Measurements from ENCODE around the gene JKAMP. TPM values are rescaled to one million over a fixed set of nuclear protein-coding genes. Genes with fewer than 3 reads are reported as not detected.
A peak's percentile ranks its signal among the peaks of the same experiment; 100 is the strongest.

The JKAMP gene
- total RNA-seq, 4 donors from 2014 or later = 17.8 to 47.4 (median 40.2) TPM

DNA sequence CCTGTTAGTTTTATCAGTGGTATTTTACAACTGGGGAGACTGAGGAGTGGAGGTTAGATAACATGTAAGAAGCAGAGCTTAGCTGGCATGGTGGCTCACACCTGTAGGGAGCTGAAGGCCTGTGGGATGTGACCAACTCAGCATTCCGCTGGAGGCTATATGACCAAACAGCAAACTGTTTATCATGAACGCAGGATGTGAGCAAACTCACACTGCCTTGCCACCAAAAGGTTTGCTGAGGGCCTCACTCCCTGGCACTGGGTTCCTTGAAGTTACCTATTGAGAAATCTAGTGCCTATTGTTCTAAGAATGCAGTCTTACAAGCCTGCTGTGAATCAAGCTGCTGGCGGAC, 23.4 kb downstream of the JKAMP start:
- no peak overlapping the region for H3K27ac ChIP-seq
- no peak overlapping the region for H3K4me3 ChIP-seq
- intact Hi-C loops (cut with DNase I) = no loop called here
- 82 to 90% methylated on average over 2 to 3 of the region's 3 CpGs for WGBS, 2 donors
- peaks cover 0 to 15% (median 0%) of the 10 kb centered on the region in 3 donors for H3K36me3 ChIP-seq
- no peaks in the 10 kb centered on the region for H3K9me3 ChIP-seq
- TF ChIP-seq, protein P1, sequence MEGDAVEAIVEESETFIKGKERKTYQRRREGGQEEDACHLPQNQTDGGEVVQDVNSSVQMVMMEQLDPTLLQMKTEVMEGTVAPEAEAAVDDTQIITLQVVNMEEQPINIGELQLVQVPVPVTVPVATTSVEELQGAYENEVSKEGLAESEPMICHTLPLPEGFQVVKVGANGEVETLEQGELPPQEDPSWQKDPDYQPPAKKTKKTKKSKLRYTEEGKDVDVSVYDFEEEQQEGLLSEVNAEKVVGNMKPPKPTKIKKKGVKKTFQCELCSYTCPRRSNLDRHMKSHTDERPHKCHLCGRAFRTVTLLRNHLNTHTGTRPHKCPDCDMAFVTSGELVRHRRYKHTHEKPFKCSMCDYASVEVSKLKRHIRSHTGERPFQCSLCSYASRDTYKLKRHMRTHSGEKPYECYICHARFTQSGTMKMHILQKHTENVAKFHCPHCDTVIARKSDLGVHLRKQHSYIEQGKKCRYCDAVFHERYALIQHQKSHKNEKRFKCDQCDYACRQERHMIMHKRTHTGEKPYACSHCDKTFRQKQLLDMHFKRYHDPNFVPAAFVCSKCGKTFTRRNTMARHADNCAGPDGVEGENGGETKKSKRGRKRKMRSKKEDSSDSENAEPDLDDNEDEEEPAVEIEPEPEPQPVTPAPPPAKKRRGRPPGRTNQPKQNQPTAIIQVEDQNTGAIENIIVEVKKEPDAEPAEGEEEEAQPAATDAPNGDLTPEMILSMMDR (IDR thresholded peaks at IDR 0.05) = peak in 1 of 6 experiments; percentile 6
- no peak for TF ChIP-seq POLR2A (IDR thresholded peaks at IDR 0.05)
- peaks cover 0 to 3% (median 0%) of the 10 kb centered on the region in 4 donors for H3K27me3 ChIP-seq
- no peak for DNase-seq
- H3K4me1 ChIP-seq = no peaks in the 10 kb centered on the region

DNA sequence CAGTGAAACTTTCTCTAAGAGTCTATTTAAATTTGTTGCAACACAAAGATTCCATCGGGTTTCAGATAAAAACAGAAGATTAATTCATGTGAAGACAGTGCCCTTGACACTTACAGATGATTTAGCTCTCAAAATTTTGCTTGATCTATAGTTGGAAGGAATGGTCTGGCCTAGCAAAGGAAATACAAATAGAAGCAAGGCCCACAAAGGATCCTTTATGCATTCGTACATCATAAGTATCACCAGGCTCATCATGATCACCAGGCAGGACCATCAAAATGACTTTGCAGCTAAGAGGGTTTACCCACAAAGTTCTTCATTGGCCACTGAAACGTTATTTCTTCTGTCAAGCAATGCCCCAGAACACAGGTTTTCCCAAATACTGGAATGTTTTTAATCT, 24.8 kb downstream of the JKAMP start:
- 72 to 78% methylated on average over 3 of the region's 3 CpGs for WGBS, 2 donors
- no peak for TF ChIP-seq POLR2A (IDR thresholded peaks at IDR 0.05)
- TF ChIP-seq, protein P1 (IDR thresholded peaks at IDR 0.05) = no peak

DNA sequence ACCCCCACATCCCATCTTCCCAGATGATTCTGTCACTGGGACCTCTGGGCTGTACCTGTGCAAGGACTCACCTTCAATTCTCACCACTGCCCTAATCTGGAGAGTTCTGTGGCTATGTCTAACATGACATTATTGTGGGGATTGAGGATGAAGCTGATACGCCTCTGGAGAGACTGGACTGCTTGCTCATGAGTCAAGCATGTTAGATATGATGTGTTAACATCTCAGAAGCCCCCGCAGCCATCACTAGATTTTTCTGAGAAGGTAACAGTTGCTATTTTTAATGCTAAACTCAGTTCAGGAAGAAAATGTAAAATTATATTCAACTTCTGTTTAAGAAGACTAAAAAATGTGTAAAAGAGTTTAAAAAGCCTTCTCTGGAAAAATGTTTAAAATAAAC, 25.7 kb downstream of the JKAMP start:
- intact Hi-C loops (cut with DNase I) = no loop called here
- H3K4me3 ChIP-seq = no peak overlapping the region
- no peaks in the 10 kb centered on the region for H3K9me3 ChIP-seq
- no peaks in the 10 kb centered on the region for H3K4me1 ChIP-seq
- H3K36me3 ChIP-seq = no peaks in the 10 kb centered on the region
- peaks cover 0 to 3% (median 0%) of the 10 kb centered on the region in 4 donors for H3K27me3 ChIP-seq
- no peak for DNase-seq
- H3K27ac ChIP-seq = no peak overlapping the region
- WGBS, 2 donors = 66 to 74% methylated on average over 2 of the region's 2 CpGs
- no peak for TF ChIP-seq POLR2A (IDR thresholded peaks at IDR 0.05)
- TF ChIP-seq, protein P1 (IDR thresholded peaks at IDR 0.05) = no peak

More for the DNA sequence above, 24.8 kb downstream of the JKAMP start:
- Histone ChIP-seq H3K27ac (no peak overlapping the region), H3K4me1 (no peaks in the 10 kb centered on the region), H3K9me3 (no peaks in the 10 kb centered on the region), H3K4me3 (no peak overlapping the region), H3K27me3 (peaks cover 0 to 3% (median 0%) of the 10 kb centered on the region in 4 donors), H3K36me3 (peaks cover 0 to 3% (median 0%) of the 10 kb centered on the region in 3 donors)
- intact Hi-C loops (cut with DNase I) = no loop called here
- DNase-seq = no peak

DNA sequence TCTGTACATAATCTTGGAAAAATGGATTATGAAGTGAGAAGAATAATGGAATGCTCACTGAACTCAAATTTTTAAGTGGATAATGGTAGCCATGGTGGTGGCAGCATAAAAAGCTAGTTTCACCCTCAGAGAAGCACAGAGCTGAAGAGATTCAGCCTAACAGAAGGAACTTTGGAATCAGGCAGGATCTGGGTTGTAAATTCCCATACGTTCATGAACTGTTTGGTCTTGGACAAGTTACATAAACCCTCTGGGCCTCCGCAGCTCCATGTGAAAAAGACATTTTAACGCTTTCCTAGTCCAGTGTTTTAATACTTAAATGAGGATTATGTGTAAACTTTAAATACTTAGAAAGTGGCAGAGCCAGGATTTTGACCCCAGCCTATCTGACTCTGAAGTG, 26.6 kb downstream of the JKAMP start:
- H3K9me3 ChIP-seq = no peaks in the 10 kb centered on the region
- no peak overlapping the region for H3K27ac ChIP-seq
- no peaks in the 10 kb centered on the region for H3K36me3 ChIP-seq
- no peak for TF ChIP-seq POLR2A (IDR thresholded peaks at IDR 0.05)
- TF ChIP-seq, protein P1 (IDR thresholded peaks at IDR 0.05) = no peak
- no peak overlapping the region for H3K4me3 ChIP-seq
- intact Hi-C loops (cut with DNase I) = no loop called here
- 43 to 64% methylated on average over 3 of the region's 3 CpGs for WGBS, 2 donors
- H3K4me1 ChIP-seq = no peaks in the 10 kb centered on the region
- no peak for DNase-seq
- H3K27me3 ChIP-seq = peaks cover 0 to 3% (median 0%) of the 10 kb centered on the region in 4 donors

DNA sequence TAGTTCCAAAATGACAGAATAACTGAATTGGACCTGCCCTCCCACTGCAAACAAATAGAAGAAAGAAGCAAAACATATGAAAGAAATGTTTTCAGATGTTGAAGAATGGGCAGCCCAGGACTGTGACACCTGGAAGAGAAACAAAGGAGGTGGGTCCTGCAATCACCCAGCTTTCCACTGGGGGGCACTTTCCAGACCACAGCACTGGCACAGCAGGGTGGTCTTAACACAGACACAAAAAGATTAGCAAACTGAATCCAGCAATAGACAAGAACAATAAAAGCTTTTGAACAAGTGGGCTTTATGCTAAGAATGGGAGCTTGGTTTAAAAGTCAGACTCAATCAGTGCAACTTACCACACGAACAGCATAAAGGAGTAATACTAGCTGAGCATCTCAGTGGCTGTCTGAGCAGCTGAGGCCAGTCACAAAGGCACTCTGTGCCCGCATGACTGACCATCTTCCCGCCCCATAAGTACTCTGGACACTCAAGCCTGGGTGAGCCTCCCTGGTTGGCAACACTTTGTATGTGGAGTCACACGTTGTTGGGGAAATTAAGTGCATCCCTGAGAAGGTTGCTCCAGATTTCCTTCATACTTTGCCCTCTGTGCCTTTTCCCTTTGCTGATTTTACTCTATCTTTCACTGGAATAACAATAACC, 27.7 kb downstream of the JKAMP start:
- intact Hi-C loops (cut with DNase I) = no loop called here
- no peak for DNase-seq
- Histone ChIP-seq H3K9me3 (no peaks in the 10 kb centered on the region), H3K4me3 (no peak overlapping the region), H3K27me3 (peaks cover 0 to 3% (median 0%) of the 10 kb centered on the region in 4 donors), H3K4me1 (no peaks in the 10 kb centered on the region), H3K27ac (no peak overlapping the region), H3K36me3 (no peaks in the 10 kb centered on the region)
- TF ChIP-seq, protein P1 (IDR thresholded peaks at IDR 0.05) = no peak
- no peak for TF ChIP-seq POLR2A (IDR thresholded peaks at IDR 0.05)
- 72% methylated on average over 4 of the region's 4 CpGs for WGBS, 2 donors
